Suppressor macrophage (primary cell): ENCODE measurements around the gene BEST4.
A peak's percentile ranks its signal among the peaks of the same experiment; 100 is the strongest.
"Not testable (repeated sequence)": the region's sequence is repeated elsewhere in the genome, so short reads cannot be mapped to it uniquely, and the experiment has no call there.

Source experiments
- DNase-seq, 4 experiments: peaks; one replicate each; pipeline ENCODE4 v3.0.0-alpha.2; 2020 to 2022

Gene BEST4

GRCh38 chr1:44802306-44803061 lies 14.5 kb upstream of the BEST4 start:
- DNase-seq: peak in 3 of 4 experiments; percentile 35 to 49 (median 41)

GRCh38 chr1:44801491-44802305 lies 13.7 kb upstream of the BEST4 start:
- peak in 3 of 4 experiments; percentile 33 to 47 (median 42) for DNase-seq

GRCh38 chr1:44799770-44800584 lies 12.0 kb upstream of the BEST4 start, which contains the start of gene PLK3:
Gene PLK3, plus strand, starts transcription at chr1:44800377. Its CDS starts 87 bp downstream, at chr1:44800464.
- DNase-seq: peak; percentile 98 to 99 (median 99)

GRCh38 chr1:44798481-44799365 lies 10.8 kb upstream of the BEST4 start:
- no peak for DNase-seq

DNA sequence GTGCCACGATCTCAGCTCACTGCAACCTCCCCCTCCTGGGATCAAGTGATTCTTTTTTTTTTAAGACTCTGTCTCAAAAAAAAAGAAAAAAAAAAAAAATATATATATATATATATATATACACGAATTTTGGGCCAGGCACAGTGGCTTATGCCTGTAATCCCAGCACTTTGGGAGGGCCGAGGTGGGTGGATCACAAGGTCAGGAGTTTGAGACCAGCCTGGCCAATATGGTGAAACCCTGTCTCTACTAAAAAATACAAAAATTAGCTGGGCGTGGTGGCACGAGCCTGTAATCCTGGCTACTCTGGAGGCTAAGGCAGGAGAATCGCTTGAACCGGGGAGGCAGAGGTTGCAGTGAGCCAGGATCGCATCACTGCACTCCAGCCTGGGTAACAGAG lies 9.9 kb upstream of the BEST4 start:
- not testable (repeated sequence) for DNase-seq

DNA sequence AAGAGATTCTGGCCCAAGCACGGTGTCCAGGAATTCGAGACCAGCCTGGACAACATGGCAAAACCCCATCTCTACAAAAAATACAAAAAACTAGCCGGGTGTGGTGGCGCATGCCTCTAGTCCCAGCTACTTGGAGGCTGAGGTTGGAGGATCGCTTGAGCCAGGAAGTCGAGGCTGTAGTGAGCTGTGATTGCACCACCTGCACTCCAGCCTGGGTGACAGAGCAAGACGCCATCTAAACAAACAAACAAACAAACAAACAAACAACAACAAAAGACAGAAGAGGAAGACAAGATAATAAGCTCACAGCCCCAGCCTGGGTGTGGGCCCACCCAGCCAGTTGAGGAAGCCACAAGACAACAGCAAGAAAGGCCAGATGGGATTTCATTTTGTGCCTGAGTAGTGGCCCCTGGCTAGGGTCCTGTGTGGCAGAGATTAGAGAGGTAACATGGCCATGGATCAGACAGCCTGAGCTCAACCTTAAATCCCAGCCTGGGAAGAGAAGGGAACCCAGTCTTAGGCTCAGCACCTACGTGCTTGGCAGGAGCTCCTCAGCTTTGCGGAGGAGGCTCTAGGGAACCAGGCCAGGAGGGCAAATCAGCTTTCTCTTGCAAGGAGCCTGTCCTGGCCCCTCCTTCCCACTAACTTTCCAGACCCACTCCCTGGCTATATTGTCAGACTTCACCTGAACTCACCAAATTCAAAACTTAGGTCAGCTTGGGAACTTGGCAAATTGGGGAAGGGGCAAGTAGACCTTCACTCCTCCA lies 4.9 kb upstream of the BEST4 start:
- no peak for DNase-seq

DNA sequence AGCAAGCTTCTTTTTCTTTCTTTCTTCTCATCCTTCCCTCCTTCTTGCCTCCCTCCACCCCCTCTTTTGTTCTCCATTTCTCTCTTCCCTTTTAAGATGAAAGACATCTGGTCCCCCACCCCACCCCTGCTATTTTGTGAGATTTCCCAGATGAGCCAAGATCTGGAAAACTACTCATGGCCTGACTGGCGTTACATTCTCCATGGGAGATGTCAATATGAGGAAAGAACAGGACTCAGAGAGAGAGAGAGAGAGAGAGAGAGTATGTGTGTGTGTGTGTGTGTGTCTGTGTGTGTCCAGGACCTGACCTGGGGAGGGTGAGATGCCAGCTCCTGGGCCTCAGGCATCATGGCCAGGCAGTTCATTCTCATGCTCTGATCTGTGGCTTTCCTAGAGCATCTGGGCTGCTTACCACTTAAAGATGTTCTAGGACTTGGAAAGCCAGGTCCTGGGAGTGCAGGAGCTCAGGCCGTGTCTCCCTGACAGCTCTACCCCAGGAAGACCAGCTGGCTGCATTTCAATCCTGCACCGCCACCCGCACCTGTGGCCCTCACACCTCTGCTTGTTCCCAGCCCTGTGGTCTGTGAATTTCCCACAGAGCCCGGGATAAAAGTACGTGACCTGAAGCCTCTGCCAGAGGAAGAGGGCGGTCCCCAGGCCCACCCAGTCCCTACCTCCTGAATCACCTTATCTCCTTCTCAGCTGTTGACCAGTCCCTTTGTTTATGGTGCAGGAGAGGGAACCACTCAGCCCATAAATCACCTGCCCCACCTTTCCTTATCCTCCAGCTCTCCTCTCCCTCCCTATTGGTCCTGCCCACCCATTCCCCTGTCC lies 3.2 kb upstream of the BEST4 start:
- DNase-seq: no peak

DNA sequence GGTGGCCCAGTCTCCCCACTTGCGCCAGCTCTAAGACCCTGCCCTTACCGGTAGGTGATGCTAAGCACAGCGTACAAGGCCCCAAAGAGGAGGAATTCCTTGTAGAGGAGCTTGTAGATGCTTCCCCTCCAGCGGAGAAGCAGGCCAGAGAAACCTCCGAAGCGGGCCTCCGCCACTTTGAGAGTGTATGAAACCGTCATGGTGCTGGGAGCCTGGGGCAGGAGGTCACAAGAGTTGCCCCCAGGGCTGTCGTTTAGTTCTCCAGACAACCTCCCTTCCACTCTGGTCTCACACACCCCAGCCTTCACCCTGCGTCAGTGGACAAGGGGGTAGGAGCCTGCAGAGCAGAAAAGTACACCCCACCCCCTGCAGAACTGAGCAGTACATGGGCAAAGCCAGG lies 464 bp downstream of the BEST4 start:
- DNase-seq: no peak

GRCh38 chr1:44786841-44787426 lies 1.0 kb downstream of the BEST4 start:
- no peak for DNase-seq

DNA sequence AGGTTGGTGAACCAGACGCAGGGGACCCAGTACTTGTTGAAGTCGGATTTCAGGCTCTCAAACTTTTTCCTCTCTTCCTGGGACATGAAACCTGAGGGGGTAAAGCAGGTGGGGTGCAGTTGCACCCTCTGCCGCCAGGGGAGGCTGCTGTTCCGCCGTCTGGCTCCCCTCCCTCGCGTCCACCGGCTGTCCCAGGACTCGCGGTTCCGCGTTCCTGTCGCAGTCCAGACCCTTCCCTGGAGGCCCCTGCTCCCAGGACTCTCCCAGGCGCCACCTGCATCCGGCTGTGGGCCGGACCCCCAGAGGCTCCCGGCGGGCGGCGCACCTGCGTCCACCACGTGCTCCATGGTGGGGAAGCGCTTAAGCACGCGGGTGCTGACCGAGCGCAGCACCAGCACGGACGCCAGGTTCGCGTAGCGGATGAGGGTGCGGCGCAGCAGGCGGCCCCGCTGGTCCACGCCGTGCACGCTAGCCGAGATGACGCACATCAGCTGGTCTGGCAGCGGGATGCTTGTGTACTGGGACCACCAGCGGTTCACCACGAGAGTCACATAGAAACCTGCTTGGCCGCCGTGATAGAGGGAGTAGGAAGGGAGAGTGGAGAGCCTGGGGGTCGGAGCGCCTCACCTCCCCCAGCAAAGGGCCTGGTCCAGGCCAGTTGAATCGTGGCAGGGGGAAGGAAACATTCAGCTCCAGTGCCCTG lies 1.7 kb downstream of the BEST4 start:
- peak; percentile 62 to 82 (median 68) for DNase-seq

DNA sequence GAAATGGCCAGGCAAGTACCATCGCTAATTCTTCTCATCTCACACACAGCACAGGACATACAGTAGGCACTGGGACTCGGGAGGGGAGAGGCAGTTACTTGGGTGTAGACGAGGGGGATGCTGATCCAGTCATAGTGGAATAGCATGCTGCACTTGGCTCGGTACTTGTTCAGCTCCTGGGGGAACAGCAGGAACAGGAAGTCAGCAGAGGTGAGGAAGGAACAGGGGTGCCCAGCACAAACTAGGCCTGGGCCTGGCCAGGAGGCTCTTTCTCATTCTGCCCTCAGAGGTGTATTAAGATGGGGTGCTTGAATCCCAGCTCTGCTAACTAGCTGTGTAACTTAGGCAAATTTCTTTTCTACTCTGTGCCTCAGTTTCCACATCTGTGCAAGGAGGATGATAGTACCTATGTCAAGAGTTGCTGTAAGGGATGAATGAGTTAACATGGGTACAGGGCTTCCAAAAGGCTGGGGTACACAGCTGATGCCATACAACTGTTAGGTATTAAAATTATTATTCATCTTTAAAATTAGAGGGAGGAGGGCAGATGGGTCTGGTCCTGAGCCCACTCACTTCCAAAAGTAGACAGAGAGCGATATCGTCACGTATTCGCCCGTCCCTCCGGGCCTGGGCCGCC lies 2.4 kb downstream of the BEST4 start:
- DNase-seq: no peak

GRCh38 chr1:44785029-44785380 lies 3.0 kb downstream of the BEST4 start:
- no peak for DNase-seq

- peak in 2 of 4 experiments; percentile 19 to 31 for DNase-seq
These were observed 3.6 kb downstream of the BEST4 start for GRCh38 chr1:44784094-44785028.

DNA sequence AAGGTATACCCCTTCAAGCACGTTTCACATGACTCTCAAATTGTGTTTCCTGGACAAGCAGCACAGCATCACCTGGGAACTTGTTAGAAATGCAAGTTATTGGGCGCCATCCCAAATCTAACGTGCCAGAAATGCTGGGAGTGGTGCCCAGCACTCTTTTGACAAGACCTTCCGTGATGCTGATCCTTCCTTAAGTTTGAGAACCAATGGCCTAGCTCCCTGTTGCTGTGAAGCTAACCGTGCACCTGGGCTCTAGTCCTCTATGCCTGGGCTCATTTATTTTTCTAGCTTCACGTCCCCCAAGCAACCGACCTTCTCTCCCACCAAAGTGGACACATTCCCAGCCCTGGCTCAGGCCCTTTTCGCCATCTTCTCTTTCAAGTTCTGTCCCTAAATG lies 4.3 kb downstream of the BEST4 start:
- no peak for DNase-seq

DNA sequence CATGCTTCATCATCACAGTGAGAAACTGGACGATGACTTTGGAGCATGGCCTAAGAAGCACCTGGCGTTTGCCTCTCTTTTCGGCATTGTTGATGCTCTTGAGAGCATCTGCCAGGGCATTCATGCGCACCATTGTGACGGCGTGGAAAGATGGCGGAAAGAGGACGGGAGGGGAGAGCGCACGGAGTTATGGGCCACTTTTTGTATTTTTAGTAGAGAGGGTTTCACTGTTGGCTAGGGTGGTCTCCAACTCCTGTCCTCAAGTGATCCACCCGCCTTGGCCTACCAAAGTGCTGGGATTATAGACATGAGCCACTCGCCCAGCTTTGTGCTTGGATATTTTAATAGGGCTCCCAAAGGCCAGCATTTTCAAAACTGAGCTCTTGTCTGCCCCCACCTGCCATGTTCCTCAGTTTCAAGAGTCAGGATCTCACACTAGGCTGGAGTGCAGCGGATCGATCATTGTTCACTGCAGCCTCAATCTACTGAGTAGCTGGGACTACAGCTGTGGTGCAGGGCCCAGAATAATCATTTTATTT lies 7.3 kb downstream of the BEST4 start:
- no peak for DNase-seq

DNA sequence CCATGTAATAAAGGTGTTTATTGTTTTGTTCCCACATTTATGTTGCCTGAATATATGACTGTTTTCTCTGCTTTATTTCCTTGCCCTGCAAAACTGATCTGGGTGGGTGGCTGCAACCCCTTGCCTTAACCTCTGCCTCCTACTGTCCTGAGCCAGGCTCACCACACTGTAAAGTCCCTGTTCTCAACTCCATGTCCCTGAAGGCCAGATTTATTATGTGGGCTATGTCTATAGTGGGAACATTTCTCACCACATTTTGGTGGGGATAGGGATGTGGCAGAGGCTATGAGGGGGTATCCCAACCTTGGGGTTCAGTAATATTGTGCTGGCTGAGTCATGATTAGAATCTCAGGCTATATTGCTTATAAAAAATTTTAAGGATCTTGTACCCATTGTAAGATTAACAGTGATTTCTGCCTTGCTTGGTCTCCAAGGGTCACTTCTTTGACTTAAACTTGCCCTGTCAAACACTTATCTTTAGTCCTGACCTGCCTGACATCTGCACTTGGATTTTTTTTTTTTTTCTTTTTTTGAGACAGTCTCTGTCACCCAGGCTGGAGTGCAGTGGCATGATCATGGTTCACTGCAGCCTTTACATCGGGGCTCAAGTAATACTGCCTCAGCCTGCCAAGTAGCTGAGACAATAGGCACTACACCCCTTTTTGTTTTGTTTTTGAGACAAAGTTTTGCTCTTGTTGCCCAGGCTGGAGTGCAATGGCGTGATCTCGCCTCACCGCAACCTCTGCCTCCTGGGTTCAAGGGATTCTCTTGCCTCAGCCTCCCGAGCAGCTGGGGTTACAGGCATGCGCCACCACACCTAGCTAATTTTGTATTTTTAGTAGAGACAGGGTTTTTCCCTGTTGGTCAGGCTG lies 9.0 kb downstream of the BEST4 start:
- DNase-seq: no peak
